HG03460 (cell line): ENCODE results near the gene VAV2.

ENCODE experiments used
- ATAC-seq: cut with Tn5 transposase; IDR thresholded peaks from one replicate; pipeline ENCODE4 v1.9.1; 2021; ENCODE audit not compliant: unreplicated experiment

Gene VAV2

DNA sequence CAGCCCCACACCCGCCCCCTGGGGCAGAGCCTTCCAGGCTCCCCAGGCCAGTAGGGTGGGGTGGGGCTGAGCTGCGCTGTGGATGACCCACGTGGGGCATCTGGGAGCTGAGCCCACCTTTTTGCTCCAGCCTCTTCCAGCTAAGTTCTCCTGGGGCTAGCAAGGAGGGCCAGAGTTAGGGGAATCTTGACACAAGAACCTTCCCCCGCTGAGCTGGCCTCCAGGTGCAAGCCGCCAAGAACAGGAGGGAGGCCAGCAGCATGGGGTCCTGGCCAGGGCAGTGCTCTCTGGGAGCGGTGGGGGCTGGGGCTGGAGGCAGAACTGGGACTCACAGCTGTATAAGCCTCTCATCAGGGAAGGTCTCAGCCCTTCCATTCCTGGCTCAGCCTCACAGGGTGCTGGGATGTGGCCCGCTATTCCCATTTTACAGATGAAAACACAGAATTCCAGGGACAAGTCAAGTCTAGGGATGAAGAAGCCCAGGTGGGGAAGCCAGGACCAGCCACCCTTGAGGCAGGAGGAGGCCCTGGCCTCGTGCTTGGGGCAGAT, 275.5 kb downstream of the VAV2 start:
- no peak for ATAC-seq

GRCh38 chr9:133715866-133716563, 276.1 kb downstream of the VAV2 start:
- no peak for ATAC-seq

DNA sequence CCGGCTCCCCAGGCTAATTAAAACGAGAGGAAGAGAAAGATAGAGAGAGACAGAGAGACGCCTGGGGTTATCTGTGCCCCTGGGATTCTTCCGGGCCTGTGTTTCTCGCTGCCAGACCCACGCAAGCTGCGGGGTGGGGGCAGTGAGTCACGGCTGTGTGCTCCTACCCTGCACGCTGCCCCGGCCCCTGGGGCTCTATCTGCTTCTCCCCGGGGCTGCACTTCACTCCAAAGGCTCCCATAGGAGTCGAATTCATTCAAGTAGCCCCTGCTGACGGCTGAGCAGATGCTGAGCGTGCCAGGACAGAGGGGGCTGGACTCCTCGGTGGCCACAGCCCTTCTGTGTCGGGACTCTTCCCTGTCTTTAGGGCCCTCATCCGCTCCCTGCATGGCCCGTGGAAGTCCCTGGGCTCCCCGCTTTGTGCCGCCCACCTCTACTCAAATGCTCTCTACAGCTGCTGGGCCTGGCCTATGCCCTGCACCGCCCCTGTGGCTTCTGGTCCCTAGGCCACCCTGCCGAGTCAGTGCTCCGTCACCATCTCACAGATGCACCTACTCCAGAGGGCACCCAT, 276.7 kb downstream of the VAV2 start:
- ATAC-seq, result no peak

GRCh38 chr9:133714606-133715294, 277.4 kb downstream of the VAV2 start:
- no peak for ATAC-seq

GRCh38 chr9:133713960-133714495, 278.1 kb downstream of the VAV2 start:
- no peak for ATAC-seq

GRCh38 chr9:133713150-133713959, 278.8 kb downstream of the VAV2 start:
- ATAC-seq, result no peak

DNA sequence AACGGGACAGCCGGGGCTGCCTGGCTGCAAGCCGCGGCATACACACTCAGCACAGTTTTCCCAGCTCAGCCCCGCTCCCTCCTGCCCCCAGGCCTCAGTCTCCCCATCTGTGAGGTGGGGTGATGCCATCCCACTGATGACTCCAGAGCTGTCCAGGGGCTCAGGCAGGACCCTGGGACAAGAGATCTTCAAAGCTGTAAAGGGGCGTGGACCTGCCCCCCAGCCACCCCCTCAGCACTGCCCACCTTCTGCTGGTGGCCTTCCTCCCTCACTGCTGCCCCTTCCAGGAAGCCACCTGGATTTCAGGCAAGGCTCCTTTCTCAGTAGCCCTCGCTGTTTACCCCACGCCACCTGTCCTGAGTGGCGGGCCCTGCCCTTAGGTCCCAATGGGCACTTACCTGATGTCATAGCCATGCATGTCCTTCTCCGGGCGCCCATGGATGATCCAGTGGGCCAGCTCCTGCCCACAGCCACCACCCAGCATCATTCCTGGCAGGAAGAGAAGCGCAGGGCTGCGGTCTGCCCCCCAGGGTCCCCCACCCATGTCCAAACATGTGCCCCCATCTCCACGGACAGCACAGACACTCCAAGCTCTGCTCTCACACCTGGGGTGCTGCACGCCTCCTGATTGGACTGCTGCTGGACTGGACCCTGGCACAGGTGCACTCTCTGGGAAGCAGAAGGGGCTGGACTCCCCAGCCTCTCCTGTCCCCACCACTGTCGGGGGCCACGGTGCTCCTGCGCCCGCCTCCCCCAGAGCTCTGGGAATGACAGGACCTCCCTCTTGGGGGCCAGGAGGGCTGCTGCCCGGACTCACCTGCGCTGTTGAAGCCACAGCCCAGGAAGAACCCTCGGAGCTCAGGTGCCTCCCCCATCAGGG, 279.7 kb downstream of the VAV2 start:
- ATAC-seq, result no peak
